Measurements from ENCODE around the gene DECR2.
"Not testable (repeated sequence)": the region's sequence is repeated elsewhere in the genome, so short reads cannot be mapped to it uniquely, and the experiment has no call there.

DECR2 gene

DNA sequence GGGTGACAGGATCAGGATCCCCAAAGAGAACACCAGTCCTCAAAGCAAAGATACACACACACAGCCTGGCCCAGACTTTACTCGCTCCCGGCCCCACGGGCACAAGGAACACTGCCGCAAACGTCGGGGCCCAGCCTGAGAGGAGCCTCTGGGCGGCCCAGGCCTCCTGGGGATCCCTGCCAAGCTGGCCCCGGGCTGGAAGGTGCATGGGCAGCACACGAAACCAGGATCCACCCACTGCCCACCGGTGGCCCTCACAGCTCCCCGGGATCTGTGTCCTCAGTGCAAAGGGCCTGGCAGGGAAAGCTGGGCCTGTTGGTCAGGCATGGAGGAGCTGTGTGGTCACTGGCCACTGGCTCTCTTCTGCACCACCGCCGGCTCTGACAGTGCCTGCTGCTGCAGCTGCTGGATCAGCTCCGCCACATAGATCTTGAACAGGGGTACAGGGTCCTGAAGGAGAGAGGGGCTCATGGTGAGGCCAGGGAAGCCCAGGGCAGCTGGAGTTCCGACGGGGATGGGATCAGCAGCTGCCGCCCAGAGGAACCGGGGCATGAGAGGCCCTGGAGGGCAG, 34.3 kb upstream of the DECR2 start:
- no peak for DNase-seq (ENCODE audit: low spot score)

DNA sequence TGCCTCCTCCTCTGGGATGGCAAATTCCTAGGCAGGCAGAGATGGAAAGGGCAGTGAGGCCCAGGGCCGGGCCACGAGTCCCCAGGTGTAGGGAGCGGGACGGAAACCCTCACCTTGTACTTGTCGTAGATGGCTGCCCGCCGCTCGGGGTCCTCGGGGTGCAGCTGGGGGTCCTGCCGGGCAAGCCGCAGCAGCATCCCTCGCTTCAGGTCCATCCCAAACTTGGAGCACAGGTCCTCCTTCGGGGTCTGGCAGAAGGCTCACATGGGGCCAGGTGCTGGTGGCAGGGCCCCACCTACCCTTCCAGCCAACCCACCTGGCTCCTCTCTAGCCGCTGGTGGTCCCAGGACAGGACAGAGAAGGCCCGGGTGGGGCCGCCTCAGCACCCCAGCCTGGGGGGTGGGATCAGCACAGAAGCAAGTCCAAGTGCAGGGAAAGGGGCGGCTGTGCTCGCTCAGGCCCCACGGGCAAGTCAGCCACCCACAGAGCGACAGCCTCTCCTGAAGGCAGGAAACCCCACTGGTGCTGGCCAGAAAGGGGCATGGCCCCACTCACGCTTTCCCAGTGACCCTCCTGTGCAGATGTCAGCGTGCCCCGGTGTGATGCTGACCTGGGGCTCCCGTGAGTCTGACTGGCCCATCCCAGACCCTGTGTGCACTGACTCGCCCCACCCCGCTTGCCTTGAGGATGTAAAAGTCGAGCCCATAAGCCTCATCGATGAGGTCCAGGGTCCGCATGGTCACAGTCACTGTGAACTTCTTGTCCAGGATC, 33.1 kb upstream of the DECR2 start:
- no peak for DNase-seq (ENCODE audit: low spot score)

DNA sequence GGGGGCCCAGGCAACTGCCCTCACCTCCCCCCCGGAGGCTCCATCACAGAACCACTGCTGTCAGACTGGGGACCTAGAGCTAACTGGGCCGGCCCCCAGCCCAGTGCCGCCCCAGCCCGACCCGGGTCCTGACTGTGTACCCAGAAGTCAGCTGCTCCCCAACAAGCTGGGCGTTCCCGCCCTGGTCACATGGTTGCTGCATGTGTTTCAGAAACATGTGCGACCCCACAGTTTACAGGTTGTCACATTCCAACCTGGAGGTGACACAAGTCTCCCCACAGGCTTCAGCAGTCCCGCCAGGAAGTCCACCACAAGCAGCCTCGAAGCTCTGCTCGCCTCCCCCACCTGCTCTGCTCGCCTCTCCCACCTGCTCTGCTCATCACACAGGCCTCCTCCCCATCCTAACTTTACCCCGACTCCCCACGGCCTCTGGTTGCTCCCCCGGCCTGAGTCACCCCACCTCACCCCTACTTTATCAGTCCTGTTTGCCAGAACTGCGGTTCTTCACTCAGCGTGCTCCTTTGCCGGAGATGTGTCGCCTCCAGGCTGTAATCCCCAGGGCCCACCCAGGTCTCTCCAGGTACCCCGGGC, 32.3 kb upstream of the DECR2 start:
- DNase-seq (ENCODE audit: low spot score): no peak

DNA sequence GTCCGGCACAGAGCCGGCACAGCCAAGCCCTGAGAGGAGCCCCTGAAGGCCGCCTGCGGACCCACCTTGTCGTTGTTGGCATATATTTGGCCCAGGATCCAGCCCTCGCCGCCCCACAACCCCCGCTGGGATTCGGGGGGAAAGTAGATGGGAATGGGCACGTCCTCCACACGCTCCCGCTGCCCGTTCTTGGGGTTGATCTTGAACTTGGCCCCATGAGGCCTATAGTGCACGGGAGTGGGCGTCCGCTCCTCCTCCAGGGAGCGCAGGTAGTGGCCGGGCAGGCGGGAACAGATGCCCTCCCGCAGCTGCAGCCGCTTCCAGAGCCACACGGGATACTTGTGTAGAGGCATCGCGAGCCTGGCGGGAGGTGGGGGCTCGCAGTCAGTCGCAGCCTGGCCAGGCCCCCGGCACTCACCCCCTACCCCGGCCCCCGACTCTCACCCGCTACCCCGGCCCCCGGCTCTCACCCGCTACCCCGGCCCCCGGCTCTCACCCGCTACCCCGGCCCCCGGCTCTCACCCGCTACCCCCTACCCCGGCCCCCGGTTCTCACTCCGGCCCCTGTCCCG, 31.7 kb upstream of the DECR2 start:
- DNase-seq (ENCODE audit: low spot score): peak; percentile 72

DNA sequence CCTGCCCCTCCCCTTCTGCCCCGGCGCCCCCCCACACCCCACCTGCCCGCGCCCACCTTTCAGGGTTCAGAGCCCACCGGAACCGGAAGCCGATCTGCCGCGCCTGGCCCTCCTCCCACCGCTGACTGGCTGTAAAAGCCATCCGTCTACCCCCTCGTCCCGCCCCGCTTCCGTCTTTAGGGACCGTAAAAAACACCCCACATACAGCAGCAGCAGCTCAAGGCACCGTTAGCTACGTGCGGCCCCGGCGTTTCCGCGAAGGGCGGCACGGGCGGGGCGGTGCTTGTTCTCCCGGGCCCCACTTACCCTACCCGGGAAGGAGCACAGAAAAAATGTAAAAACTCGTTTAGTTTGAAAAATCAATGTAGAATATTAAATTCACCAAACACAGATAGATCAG, 31.2 kb upstream of the DECR2 start, which contains the start of gene MRPL28:
TSS of gene MRPL28 (minus strand) at position 96 of the 400 bp plus-strand sequence. CDS start 320 bp downstream, outside the sequence.
- DNase-seq (ENCODE audit: low spot score): peak; percentile 96

DNA sequence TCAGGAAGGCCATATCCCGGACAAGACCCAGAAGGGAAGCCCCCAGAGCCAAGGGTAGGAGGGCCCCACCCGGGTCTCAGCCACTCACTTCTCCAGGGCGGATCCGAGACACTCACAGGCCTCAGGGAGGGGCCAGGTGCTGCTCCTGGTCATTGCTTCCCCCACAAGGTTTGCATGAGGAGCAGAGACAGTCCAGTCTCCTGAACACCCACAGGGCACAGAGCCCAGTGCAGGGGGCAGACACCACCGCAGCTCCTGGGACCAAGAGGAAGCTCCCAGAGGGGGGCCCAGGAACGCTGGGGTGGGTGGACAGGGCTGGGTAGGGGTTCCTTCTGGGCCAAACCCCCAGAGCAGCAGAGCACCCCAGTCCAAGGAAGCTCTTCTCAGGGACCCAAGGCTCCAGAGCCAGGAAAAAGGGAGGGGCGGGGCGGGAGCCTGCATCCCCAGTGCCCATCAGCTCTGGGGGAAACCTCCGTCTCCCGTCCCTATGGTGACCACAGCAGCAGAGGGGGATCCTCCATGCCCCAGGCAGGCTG, 30.6 kb upstream of the DECR2 start:
- no peak for DNase-seq (ENCODE audit: low spot score)

DNA sequence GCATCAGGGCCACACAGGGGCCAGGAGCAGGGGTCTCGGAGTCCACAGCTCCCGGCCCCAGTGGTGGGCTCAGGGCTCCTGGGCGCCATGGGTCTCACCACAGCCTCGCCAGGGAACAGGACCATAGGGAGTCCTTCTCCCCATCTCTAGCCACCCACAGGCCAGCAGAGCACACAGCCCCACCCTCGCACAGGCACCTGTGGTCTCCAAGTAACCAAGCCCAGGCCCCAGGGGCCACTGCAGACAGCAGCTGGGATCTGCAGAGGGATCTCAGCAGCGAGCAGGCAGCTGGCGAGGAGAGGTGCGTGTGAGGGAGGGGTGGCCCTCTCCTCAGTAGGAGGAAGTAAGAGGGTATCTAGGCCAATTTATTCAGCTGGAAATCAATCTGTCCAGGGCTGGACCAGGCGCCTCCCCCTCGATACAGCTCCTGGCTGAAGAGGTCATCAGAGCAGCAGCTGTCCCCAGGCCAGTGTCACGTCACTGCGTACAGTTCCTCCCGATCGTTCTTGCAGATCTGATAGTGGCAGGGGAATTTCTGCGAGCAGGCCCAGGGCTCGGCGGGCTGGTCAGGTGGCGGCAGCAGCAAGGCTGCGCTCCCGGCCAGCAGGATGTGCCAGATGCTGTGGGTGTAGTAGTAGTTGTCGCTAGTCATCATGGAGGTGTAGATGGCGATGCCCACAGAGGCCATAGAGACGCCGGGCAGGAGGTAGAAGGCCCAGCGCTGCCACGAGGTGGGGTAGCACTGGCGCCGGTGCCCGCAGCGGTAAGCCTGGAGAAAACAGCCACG, 30.0 kb upstream of the DECR2 start:
- DNase-seq (ENCODE audit: low spot score): no peak

DNA sequence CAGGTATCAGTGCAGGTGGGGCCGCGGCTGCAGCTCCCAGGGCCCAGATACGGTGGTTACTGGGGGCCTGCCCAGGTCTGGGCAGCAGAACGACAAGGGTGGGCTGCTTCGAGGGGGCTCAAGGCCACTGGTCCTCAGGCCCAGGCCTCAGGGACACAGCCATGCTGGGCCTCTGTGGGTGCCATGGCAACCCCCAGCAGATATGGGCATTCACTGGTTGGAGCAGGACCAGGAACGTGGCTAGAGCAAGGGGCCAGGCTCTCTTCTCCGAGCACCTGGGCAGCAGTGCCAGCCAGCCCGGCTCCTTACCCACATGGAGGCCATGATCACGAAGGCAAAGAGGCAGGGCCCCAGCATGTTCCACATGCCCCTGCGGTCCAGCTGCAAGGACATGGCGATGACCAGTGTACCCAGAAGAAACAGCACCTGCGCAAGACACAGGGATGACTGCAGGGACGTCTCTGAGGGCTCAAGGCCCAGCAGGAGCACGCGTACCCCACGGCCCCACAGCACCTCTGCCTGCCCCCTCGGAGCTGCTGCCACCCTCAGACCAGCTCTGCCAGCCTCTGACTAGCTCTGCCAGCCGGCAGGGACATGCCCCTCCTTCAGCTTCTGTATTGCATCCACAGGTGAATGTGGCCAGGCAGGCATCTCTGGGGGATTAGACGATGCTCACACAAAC, 29.2 kb upstream of the DECR2 start:
- no peak for DNase-seq (ENCODE audit: low spot score)

DNA sequence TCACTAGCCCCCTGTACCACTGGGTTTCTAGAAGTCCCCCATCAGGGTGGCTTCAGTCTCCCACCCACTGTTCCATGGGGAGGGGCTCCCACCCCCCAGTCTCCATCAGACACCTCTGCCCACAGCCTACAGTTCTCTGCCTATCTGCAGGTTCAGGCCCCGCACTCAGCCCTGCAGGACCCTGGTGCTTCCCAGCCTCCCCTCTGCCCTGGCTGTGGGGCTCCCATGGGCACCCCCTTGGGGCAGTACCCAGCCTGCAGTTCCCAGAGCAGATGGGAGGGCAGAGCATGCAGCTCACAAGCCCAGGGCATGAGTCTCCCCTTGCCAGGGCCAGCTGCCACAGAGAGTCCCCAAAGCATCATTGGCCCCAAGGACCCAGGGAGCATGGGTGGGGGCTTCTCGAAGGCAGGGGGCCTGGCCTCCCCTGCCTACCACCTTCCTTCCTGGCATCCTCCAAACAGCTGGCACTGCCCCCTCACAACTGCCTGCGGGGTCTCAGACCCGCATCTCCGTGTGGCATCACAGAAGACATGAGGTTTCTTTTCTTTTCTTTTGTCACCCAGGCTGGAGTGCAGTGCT, 28.6 kb upstream of the DECR2 start:
- no peak for DNase-seq (ENCODE audit: low spot score)

DNA sequence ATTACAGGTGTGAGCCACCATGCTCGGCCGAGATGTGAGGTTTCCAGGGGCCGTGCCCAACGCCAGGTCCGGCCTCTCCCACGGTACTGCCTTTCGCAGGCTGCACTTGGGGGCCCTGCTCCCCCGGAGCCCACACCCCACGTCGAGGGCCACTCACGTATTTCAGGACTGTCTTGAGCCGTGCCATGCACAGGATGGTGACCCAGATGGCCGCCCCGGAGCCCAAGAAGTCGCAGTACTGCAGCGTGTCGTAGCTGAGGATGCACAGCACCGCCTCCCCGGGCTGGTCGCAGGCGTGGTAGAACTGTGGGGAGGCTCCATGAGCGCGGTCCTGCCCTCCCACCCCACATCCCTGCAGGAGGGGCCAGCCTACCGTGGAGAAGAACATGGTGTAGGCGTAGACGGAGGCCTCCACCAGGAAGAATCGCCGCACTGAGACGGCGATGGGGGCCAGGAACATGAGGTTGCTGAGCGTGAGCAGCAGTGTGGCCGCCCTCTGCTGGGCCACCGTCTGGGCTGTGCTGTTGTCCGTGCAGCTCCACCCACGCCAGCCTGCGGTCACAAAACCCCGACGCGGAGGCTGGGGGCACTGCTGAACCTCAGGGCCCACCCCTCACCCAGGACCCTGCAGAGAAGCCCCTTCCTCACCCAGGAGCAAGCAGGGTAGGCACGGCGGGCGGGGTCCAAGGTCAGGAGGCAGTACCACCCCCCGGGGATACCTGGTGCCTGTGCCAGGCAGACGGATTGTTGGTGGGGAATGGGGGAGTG, 27.7 kb upstream of the DECR2 start:
- DNase-seq (ENCODE audit: low spot score): no peak

DNA sequence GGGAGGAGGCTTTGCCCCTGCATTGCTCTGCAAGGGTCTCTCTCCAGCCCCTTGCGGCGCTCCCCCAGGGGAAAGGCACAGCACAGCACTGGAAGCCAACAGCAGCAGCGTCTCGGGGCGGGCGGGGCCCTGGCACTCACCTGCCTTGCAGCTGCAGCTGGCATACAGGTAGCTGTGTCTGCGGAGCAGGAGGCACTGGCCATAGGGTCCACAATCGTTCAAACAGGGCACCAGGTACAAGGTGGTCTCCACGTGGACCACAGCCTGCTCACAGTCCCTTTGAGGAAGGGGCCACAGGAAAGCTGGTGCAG, 27.1 kb upstream of the DECR2 start:
- no peak for DNase-seq (ENCODE audit: low spot score)

DNA sequence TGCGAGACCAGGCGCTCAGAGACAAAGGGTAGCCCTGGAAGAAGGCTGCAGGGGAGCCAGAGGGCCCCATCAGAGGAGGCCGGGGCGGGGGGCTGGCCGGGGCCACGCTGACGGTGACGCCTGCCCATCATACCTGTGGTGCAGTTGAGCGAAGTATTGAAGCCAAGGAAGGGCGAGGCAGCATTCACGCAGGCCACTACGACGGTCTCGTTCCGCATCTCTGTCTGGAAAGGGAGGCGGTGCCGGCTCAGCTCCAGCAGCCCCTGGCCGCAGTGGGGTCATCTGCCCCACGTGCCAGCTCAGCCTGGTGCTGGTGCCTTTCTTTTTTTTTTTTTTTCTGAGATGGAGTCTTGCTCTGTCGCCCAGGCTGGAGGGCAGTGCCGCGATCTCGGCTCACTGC, 26.5 kb upstream of the DECR2 start:
- no peak for DNase-seq (ENCODE audit: low spot score)

DNA sequence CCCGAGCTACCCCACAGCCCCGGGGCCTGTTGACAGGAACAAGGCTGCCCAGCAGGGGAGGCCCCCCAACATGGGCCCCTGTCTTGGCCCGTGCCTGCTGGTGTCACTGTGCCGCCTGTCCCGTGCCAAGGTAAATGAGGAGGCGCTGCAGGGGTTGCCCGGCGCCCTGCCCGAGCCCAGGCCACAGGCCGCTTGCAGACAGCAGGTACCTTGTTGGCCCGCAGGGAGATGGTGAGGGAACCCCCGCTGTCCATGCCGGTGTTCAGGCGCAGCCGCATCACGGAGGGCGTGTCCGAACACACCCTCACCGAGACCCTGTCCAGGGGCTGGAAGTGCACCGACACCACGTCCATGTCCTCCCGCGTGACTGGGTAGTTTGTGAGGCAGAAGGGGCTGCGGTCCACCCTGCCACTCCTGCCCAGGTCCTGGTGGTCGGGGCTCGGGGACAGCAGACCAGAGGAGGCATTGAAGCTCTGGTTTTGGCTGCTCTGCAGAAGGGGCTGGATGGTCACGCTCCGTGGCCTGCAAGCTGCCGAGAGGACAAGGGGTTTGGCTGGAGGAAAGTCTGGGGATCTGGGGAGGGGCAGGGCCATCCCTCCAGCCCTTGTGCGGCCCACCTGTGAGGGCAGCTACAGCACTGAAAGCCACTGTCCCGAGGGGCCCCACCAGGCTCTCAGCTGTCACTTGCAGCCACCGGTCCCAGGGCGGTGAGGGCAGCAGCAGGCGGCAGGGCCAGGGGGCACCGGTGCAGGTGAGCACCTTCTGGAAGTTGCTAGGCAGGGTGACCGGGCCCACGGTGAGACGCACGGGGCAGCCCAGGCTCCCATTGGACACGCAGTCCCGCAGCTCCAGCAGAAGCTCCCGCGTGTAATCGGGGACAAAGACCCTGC, 25.5 kb upstream of the DECR2 start:
- DNase-seq (ENCODE audit: low spot score): no peak

DNA sequence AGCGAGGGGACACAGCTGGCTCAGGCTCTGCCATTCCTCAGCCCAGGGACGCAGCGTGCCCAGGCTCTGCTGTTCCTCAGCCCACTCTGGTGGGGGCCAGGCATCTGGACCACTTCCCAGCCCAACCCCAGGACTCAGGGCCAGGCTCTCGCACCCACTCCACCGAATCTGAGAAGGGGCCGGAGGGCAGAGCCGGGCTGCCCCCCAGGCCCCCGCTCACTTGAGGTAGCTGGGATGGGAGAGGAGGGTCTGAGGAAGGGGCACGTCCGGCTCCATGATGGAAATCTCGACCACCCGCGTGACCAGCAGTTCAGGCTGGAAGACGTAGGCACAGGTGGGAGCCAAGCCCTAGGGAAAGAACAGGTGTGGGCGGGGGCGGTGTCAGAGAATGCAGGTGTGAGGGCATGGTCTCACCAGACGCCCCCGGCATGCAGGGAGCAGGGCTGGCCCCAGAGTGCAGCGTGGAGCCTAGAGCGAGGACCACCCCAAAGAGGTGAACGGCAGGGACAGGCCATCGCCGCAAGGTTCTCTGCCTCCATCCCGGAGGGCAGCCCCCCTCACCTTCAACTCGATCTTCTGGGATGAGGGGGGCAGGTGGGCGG, 24.8 kb upstream of the DECR2 start:
- no peak for DNase-seq (ENCODE audit: low spot score)

DNA sequence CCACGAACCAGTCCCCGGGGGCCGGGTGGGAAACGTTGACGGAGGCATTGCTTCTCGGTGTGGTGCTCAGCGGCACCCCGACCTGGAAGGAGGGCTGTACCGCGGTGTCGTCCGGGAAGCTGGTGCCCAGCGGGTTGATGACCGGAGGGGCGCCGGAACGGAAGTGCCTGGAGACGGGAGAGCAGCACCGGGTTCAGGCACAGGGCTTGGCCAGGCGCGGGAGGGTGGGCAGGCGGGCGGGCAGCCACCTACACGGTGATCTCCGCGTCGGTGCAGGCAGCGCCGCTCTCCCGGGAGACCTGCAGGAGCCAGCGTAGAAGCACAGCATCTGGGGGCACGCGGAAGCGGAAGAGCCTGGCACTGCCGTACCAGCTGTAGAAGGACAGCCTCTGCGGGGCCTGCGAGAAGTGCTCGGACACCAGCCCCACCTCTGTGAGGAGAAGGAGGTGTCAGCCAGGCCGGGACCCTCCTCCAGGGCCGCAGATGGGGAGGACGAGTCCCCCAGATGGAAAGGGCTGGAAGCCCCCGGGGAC, 24.2 kb upstream of the DECR2 start:
- no peak for DNase-seq (ENCODE audit: low spot score)

DNA sequence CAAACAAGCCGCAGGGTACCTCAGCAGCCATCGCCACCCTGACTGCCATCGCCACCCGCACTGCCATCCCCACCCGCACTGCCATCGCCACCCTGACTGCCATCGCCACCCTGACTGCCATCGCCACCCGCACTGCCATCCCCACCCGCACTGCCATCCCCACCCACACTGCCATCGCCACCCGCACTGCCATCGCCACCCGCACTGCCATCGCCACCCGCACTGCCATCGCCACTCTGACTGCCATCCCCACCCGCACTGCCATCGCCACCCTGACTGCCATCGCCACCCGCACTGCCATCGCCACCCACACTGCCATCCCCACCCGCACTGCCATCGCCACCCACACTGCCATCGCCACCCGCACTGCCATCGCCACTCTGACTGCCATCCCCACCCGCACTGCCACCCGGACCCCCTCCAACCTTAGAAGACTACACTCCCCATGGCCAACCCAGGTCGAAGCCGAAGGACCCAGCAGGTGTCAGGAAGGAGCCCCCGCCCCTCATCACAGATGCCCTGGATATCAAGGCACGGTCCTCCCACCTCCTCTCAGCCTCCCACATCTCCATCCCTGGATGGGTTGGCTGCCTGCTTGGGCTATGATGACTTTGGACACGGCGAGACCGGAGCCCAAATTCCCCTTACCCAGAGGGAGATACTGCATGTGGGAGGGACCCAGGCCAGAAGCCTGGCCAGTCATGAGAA, 23.4 kb upstream of the DECR2 start:
- DNase-seq (ENCODE audit: low spot score): not testable (repeated sequence)

DNA sequence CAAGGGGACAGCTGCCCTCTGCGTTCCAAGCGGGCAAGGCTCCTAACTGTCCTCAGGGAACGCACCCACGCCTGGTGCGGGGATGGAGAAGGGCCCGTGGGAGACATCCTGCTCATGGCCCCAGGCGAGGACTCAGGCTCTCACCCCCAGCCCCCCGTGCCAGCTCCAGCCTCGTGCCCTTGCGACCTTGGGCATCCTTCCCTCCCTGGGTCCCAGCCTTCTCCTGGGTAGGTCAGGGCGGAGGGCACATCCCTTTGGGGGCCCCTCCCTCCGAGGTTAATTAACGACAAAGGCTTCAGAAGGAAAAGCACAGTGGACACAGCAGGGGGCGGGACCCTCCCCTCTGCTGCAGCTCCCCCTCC, 22.9 kb upstream of the DECR2 start:
- DNase-seq (ENCODE audit: low spot score): no peak
